ENCODE results near the gene NXN.
A peak's percentile ranks its signal among the peaks of the same experiment; 100 is the strongest.
"Not testable (repeated sequence)": the region's sequence is repeated elsewhere in the genome, so short reads cannot be mapped to it uniquely, and the experiment has no call there.

NXN gene

GRCh38 chr17:798246-798645 lies 181.3 kb downstream of the NXN start:
- DNase-seq (ENCODE audit: low spot score): no peak

- no peak for DNase-seq (ENCODE audit: low spot score)
Observed at GRCh38 chr17:797236-797840, 182.2 kb downstream of the NXN start.

- DNase-seq (ENCODE audit: low spot score): no peak
Observed at GRCh38 chr17:796609-797008, 183.0 kb downstream of the NXN start.

- no peak for DNase-seq (ENCODE audit: low spot score)
Observed at GRCh38 chr17:795721-796120, 183.9 kb downstream of the NXN start.

- DNase-seq (ENCODE audit: low spot score): no peak
Observed at GRCh38 chr17:795276-795675, 184.3 kb downstream of the NXN start.

- DNase-seq (ENCODE audit: low spot score): peak; percentile 76
Observed at GRCh38 chr17:794876-795275, 184.7 kb downstream of the NXN start.

GRCh38 chr17:792277-792676 lies 187.3 kb downstream of the NXN start:
- DNase-seq (ENCODE audit: low spot score): peak; percentile 7

- DNase-seq (ENCODE audit: low spot score): no peak
Observed at GRCh38 chr17:791829-792228, 187.7 kb downstream of the NXN start.

GRCh38 chr17:790874-791247 lies 188.7 kb downstream of the NXN start:
- DNase-seq (ENCODE audit: low spot score): not testable (repeated sequence)

- DNase-seq (ENCODE audit: low spot score): not testable (repeated sequence)
Observed at GRCh38 chr17:789931-790873, 189.4 kb downstream of the NXN start.

GRCh38 chr17:789160-789840 lies 190.3 kb downstream of the NXN start:
- DNase-seq (ENCODE audit: low spot score): no peak

- no peak for DNase-seq (ENCODE audit: low spot score)
Observed at GRCh38 chr17:788551-788950, 191.0 kb downstream of the NXN start.

GRCh38 chr17:787641-788221 lies 191.8 kb downstream of the NXN start:
- DNase-seq (ENCODE audit: low spot score): no peak

- not testable (repeated sequence) for DNase-seq (ENCODE audit: low spot score)
Observed at GRCh38 chr17:785901-786300, 193.7 kb downstream of the NXN start.

- peak; percentile 70 for DNase-seq (ENCODE audit: low spot score)
Observed at GRCh38 chr17:784143-784542, 195.4 kb downstream of the NXN start.

- DNase-seq (ENCODE audit: low spot score): peak; percentile 86
Observed at GRCh38 chr17:781805-782731, 197.5 kb downstream of the NXN start, which contains the start of the genes GLOD4 and MRM3. TSS of gene GLOD4 (minus strand) at chr17:782280. CDS start at chr17:782255, 25 bp downstream. TSS of gene MRM3 (plus strand) at chr17:782353. CDS start at chr17:782379, 26 bp downstream.

- DNase-seq (ENCODE audit: low spot score): no peak
Observed at GRCh38 chr17:778096-778495, 201.5 kb downstream of the NXN start.

- DNase-seq (ENCODE audit: low spot score): no peak
Observed at GRCh38 chr17:774313-774584, 205.3 kb downstream of the NXN start.

GRCh38 chr17:773467-774312 lies 205.9 kb downstream of the NXN start:
- peak; percentile 25 for DNase-seq (ENCODE audit: low spot score)

- no peak for DNase-seq (ENCODE audit: low spot score)
Observed at GRCh38 chr17:773016-773415, 206.6 kb downstream of the NXN start.

All from kidney tubule cell (primary cell).